HK-2 (cell line): ENCODE measurements around the gene ACY1.

Source experiments
- DNase-seq: peaks from one replicate; pipeline ENCODE4 v3.0.0-alpha.2; 2018; ENCODE audit not compliant: unreplicated experiment

The ACY1 gene

DNA sequence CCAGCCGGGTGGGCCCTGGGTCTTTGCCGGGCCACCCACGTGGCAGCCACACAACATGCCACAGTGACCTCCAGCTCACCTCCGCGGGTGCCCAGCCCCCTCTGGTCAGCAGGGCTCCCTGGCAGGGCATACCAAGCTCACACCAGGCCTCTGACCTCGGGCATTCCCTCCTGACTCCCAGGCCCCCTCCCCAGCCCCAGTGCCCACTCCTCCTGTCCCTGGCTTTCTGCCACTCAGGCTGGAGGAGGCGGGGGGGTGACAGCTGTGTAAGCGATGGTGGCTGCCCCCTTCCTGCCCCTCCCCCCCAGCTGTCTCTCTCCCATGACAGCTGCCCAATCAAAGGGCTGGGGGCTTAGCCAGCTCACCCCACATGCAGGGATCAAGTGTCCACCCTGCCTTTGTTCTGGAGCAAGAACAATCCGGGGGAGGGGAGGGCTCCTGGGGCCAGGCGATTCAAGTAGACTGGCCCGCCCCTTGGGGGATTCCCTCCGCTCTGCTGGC, 19.3 kb upstream of the ACY1 start:
- DNase-seq: no peak

DNA sequence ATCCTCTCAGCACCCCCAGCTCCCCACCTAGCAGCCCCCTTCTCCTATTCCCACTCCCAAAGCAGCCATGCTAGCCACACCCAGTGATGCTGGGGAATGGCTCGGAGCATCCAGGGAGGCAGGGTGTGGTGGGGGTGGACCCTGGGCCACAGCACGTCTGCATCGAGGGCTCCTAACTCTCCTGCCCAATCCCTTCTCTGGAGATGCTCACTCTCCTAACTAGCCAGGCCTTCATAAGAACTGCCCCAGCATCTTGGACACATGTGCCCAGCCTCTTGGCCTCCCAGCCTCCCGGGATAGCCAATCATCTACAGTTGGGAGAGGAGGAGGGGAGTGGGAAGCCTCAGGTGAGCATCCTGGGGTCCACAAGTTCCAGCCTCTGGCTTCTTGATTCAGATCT, 18.8 kb upstream of the ACY1 start:
- no peak for DNase-seq

DNA sequence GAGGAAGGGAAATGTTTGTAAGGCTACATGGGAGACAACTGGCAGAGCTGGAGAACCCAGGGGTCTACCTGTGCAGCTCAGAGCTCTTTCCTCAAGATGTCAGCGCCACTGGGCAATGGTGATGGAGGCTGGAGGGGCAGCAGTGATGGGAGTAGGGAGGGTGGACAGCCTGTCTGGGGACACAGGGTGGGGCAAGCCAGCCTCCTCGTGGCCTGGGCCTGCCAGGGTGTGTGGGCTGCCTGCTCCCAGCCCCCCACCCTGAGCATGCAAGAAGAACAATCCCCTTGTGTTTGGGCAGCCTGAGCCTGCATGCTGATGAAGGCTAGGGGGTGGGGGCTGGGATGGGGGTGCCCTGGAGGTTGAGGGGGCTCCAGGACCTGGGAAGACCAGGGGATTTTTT, 17.3 kb upstream of the ACY1 start:
- DNase-seq: no peak

DNA sequence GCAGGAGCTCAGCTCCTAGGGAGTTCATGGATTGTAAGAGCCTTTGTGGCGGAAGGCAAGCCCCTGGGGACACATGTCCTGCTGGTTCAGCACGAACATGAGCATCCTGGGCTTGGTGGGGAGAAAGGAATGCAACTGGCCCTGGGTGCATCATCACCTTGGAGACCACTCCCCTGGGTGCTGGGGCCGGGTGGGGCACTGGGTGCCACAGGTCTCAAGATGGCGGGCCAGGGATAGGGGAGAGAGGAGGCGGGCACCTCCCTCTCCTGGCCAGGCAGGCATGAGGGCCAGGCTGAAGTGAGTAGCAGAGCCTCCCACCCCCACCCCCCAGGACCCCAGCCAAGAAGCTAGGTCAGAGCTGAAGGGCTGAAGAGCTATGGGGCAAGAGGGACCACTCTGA, 16.8 kb upstream of the ACY1 start:
- DNase-seq: no peak

DNA sequence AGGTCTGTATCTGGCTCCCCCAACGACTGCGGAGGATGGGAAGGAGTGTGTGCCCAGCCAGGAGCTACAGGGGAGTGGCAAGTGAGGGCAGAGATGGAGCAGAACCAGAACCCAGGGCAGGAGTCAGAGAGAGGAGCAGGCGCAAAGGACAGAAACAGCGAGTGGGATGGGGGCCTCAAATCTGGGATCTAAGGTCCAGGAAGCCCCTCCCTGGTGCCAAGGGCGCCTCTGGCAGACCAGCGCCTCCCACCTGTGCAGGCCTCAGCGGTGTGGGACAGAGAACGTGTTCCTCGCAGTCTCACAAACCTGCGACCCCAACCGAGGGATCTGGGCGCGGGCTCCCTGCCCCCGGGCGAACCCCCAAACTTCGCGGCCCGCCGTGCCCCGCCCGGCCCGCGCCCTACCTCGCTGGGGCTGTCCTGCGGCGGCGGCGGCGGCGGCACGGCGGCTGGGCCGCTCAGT, 16.4 kb upstream of the ACY1 start:
- DNase-seq: no peak

DNA sequence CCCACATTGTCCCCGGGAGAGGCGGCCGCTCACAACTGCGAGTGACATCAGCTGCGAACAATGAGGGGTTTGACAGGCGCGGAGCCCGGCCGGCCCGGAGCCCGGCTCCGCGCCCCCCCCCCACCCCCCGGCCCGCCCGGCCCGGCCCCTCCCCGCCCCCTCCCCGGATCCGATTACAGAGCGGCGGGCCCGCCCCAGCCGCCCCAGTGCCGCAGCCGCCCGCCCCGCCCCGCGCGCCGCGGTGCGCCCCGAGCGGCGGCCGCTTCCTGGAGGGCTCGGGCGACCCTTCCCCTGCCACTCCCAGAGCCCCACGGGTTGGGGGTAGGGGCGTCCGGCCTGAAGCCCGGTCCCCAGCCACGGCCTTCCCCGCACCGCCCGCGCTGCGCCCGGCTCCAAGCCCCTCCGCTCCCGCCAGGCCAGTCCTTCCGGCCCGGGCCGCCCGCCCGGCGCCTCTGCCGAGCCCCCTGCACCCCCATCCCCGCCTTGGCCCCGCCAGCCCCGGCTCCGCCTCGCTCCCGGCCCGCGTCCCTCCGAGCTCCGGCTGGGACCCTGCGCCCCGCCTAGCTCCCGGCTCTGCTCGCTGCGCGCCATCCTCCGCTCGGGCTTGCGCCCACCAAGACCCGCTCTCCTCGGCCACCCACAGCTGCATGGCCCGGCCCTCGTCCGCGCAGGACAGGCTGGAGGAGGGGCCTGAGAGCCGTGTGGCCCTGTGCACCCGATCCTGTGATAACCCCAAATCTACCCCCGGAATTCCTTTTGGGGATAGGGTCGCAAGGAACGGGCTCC, 15.8 kb upstream of the ACY1 start, which contains the start of gene PCBP4:
PCBP4 (minus strand) TSS at position 71 of the 786 bp plus-strand sequence. CDS start 6,214 bp downstream, outside the sequence.
- DNase-seq: peak; percentile 57

DNA sequence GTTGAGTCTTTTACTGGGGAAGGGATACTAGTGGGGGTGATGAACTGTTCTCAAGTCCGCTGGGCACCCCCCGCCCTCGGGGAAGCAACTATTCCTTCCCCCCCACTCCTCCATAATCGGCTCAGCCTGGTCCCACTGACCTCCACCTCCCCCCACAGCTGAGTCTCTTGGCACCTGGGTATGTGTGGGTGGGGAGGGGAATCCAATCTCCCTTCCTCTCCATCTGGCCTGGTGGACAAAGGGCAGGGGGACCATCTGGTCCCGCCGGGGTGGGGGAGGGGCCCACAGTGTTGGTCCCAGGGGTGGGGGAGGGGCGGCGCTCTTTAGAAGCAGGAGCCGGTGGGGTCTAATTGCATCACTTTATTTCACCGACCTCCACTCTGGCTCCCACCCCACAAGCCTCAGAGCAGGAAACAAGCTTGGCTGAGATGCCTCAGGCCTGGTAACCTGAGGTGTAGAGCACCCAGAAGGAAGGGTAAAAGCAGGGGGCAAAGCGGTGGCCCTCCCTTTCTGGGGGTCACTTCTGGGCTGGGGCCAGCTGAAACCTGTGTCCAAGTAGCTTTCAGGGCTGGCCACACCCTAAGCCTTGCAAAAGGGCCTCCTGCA, 15.1 kb upstream of the ACY1 start:
- DNase-seq: no peak

DNA sequence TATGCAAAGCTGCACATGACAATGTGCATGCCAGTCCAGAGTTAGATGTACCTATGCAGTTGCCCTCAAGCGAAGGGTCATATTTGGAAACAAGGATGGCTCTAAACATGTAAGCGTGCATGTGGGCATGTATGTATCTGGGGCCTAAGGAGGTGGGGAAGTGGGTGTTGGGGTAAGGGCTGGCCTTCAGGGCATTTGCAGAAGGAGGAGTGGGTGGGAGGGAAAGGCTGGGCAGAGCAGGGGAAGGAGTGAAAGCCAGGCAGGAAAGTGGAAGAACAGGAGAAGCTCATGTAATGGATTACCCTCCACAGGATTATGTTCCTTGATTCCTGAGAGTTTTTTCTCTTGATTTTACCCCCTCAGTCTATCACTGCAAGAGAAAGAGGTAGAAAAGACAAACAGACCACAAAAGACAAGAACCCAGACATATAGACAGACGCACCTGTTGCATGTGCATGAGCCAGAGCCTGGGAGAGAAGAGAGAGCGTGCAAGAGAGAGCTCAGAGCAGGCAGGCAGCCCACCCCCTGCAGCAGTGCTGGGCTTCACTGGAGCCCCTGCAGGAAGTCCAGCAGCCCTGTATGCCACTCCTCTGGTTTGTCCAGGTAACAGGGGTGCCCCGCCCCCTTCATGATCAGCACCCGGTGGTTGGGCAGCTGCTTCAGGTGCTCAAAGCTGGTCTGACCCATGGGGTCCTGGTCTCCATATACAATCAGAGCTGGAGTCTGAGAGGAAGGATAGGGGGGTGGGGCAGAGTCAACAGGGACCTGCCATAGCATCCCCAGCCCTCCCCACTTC, 14.3 kb upstream of the ACY1 start:
- DNase-seq: no peak

DNA sequence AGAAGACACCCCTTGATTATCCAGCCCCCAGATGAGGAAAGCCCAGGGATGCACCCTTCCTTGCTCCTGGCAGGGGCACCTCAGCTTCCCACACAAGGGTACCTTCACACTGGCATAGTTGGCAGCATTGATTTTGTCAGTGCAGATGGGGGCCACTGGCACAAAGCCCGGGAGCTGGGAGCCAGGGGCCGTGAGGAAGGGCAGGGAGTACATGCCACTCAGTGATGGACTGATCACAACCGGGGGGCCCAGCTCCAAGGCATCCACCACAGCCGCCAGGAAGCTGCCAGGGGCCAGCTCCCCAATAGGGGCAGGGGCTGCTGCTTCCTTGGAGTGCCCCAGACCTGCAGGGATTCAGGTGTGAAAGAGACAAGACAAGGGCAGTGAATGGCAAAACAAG, 13.5 kb upstream of the ACY1 start:
- DNase-seq: no peak

DNA sequence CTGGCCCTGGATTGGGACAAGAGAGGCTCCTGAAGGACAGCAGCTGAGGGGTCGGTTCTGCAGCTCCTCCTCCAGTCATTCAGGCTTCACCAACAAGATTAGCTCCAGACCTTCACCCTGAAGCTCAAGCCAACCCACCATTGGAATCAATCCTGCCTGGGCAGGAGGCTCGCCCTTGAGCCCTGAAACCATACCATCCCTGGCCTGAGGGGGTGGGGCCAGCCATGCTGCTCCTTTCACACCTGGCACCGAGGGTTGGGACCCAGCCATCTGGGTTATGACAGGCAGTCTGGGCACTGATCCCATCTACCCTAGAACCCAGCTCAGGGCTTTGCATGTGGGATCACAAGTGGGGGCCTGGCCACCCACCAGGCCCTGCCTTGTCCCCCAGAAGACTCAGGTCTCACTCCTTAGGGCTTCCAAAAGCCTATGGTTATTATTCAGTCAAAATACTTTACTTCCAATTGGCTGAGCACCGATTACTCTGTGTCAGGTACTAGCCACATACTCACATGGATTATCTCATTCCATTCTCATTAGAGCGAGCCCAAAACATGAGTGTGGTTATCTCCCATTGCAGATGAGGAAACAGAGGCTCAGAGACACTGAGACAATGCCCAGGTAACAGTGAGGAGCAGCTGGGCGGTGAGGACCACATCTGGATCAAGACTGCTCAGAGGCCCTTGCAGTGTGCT, 12.6 kb upstream of the ACY1 start:
- DNase-seq: no peak

DNA sequence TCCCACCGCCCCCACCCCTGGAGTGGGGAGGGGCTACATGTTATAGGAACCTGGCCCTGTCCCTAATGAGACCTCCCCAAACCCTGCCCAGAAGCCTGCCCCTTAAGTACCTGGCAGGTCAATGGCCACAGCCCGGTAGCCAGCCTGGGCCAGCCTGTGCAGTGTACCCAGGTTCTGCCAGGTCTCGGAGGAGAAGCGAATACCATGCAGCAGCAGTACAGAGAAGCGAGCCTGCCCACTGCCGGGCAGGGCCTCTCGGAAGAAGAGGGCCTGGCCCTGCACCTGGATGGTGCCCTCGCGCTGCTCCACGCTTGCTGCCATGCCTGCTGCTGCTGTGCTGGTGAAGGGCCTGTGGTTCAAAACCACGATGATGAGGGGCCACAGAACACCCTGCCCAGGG, 12.0 kb upstream of the ACY1 start:
- DNase-seq: no peak

DNA sequence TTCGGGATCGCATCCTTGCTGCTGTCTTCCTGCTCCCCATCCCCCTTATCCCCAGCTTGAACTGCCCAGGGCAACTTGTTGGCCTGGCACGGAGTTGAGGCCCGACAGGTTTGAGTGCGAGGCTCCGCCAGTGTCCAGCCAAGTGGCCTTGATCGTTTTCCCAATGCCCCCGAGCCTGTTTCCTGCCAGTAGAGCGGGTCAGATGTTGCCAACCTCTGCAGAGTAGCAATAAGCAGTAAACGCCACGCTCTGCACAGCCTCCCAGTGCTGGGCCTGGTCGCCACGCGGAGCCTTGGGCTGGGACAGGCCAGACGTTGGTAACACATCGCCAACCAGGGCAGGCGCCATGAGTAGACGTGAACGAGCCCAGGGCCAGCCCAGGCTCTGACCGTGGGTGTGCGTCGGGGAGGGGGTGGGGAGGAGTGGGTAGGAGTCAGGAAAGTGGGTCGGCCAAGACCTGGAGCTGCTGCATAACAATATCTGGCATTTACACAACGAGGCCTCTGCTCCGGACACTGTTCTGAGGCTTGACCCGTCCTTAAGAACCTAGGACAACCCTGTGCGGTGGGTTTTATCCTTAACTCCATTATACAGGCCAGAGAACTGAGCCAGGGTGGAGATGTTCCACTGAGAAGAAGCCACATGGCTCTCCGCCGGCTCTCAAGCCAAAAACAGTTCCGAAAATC, 8.9 kb upstream of the ACY1 start:
- DNase-seq: peak; percentile 52

DNA sequence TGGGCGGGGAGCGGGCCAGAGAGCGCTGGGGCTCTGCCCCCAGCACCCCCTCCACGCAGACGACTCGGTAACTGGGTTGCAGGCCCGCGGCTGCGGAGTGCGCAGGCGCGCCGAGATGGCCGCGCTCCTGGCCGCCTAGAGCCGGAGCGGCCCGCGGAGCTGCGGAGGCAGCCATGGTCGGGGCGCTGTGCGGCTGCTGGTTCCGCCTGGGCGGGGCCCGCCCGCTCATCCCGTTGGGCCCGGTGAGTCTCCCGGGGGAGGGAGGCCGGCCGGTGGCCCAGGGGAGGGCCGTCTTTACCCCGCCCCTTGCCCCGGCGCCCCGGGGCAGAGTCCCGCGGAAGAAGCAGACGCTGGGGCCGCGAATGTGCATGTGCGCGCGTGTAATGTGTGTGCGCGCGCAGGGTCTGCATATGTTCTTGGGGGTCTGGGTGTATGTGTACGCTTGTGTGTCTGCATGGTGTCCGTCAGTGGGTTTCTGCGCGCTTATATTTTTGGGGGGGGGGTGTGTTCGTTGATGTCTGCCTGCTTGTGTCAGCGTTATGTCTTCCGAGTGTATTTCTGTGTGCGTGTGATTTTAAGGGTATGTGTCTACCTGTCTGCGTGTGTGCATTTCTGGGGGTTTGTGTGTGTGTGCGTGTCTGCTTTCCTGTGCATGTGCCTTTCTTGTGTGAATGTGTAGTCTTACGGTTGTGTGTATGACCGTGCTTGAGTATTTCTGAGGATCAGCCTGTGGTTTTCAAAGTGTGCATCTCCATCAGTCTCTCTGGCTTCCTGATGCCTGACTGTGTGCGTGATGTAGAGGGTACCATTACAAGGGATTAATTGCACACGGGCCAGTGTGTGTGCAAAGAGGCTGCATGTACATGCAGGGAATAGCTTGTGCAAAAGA, 8.1 kb upstream of the ACY1 start, which contains the start of gene ABHD14A:
ABHD14A (plus strand) TSS at position 102 of the 889 bp plus-strand sequence; CDS start at position 174, 72 bp downstream.
- no peak for DNase-seq

DNA sequence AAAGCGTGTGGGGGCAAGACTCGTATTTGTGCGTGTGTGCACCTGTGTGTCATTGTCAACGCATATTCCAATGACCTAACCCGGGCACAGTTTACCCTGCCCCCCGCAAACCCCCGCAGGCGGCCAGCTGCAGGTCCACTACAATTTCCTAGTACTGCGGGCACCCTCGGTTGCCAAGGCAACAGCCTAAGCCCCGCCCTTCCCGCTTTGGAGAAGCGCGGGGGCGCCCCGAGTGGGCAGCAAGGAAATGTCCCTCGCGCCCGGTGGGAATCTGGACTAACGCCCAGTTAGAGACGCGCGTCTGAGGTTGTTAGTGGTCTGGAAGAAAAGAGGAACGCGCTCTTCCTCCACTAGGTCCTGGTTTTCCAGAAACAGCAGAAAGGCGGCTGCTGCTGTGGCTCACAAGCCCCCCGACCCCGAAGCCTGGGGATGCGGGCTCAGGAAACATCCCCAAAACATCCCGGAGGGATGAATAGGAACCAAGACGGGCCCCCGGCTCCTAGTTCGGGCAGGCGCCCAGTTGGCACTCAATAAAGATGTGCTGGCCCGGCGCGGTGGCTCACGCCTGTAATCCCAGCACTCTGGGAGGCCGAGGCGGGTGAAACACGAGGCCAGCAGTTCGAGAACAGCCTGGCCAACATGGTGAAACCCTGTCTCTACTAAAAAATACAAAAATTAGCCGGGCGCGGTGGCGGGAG, 7.3 kb upstream of the ACY1 start:
- no peak for DNase-seq

DNA sequence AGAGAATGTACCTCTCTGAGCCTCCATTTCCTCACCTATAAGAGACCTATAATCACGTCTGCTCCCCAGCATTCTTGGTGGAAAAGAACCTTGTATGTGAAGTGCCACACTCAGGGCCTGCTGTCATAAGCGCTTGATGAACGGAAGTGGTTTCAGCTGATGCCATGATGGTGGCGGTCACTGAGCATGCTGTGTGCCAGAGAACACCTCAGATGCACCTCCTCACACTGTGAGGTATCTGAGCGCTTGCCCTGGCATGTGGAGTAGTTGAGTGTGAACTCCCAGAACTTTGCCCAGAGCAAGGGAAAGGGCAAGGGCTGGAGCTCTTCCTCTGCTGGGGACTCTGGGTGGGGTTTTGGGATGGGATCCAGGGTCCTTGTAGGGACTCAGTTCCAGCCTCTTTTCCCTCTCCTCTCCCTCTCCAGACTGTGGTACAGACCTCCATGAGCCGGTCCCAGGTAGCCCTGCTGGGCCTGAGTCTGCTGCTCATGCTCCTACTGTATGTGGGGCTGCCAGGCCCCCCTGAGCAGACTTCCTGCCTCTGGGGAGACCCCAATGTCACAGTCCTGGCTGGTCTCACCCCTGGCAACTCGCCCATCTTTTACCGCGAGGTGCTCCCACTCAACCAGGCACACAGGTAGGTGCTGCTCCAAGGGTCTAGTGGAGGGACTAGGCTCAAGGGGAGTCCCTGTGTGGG, 5.7 kb upstream of the ACY1 start:
- no peak for DNase-seq

DNA sequence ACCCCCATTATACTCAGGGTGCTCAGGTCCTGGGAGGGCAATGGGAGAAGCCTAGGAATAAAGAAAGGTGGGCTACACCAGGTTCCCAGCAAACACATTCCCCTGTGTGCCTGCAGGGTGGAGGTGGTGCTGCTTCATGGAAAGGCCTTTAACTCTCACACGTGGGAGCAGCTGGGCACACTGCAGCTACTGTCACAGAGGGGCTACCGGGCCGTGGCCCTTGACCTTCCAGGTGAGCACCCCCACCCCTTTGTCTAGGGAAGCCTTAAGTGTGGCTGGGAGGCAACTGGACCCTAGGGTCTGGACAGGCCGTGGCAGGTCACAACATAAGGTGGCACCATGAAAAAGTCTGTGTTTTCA, 5.2 kb upstream of the ACY1 start:
- DNase-seq: no peak

DNA sequence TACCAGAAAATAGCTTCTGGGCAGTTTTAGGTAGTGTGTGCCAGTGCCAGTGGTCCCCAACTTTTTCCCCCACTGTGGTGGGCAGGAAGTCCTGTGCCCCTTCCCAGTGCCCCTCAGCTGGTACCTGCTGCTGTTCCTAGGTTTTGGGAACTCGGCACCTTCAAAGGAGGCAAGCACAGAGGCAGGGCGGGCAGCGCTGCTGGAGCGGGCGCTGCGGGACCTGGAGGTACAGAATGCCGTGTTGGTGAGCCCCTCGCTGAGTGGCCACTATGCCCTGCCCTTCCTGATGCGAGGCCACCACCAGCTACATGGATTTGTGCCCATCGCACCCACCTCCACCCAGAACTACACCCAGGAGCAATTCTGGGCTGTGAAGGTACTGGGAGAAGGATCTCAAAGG, 3.1 kb upstream of the ACY1 start:
- no peak for DNase-seq

DNA sequence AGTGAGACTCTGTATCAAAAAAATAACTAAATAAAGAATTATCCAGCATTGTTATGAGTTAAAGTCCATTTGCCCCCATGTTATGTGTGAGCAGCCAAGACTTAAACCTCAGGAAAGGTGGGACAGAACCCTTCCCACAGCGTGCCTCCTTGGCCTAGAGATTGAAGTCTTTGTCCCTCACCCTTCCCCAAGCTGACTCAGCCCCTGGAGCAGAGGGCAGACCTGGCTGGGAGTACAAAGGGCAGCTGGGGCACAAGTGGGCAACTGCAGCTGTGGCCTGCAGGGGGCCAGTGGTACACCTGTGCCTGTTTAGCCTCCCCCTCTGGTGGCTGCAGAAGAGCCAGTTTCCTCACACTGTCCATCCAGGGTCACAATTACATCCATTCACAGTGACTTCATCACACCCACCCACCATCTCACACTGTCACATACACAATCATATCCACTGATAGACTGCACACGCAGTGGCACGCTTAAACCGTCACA, 940 bp upstream of the ACY1 start:
- peak; percentile 75 for DNase-seq
